Epithelial cell of proximal tubule (primary cell): ENCODE data around the gene OR10A2. TPM values are rescaled to one million over a fixed set of nuclear protein-coding genes. Genes with fewer than 3 reads are reported as not detected.

ENCODE experiments used
- DNase-seq: peaks from one replicate; pipeline ENCODE4 v3.0.0-alpha.2; 2011; ENCODE audit warnings: low read depth
- H3K4me3 ChIP-seq: 2 replicates; pipeline ENCODE4 v1.5.1; 2011; ENCODE audit warnings: low read depth, mild to moderate bottlenecking, low read length
- total RNA-seq: library from RNA; depleted of rRNA; stranded (reverse); fragments of >200 nt; gene quantifications from 2 replicates; pipeline ENCODE4 v1.2.3, GENCODE V29; 2015
- TF ChIP-seq, protein P1 (sequence below): conservative IDR thresholded peaks from 2 replicates; pipeline ENCODE4 v1.5.1; 2012; ENCODE audit warnings: low read depth, mild to moderate bottlenecking, low read length

Gene OR10A2
- total RNA-seq, 1 donor from 2014 or later = not detected

DNA sequence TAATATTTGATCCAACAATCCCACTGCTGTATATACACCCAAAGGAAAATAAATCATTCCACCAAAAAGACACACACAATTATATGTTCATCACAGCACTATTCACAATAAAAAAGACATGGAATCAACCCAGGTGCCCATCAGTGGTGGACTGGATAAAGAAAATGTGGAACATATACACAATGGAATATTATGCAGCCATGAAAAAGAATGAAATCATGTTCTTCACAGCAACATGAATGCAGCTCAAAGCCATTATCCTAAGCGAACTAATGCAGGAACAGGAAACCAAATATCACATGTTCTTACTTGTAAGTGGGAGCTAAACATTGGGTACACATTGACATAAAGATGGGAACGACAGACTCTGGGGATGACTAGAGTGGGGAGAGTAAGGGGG, 56.8 kb downstream of the OR10A2 start:
- TF ChIP-seq, protein P1, sequence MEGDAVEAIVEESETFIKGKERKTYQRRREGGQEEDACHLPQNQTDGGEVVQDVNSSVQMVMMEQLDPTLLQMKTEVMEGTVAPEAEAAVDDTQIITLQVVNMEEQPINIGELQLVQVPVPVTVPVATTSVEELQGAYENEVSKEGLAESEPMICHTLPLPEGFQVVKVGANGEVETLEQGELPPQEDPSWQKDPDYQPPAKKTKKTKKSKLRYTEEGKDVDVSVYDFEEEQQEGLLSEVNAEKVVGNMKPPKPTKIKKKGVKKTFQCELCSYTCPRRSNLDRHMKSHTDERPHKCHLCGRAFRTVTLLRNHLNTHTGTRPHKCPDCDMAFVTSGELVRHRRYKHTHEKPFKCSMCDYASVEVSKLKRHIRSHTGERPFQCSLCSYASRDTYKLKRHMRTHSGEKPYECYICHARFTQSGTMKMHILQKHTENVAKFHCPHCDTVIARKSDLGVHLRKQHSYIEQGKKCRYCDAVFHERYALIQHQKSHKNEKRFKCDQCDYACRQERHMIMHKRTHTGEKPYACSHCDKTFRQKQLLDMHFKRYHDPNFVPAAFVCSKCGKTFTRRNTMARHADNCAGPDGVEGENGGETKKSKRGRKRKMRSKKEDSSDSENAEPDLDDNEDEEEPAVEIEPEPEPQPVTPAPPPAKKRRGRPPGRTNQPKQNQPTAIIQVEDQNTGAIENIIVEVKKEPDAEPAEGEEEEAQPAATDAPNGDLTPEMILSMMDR = no peak
- no peak for DNase-seq
- H3K4me3 ChIP-seq = no peak overlapping the region

DNA sequence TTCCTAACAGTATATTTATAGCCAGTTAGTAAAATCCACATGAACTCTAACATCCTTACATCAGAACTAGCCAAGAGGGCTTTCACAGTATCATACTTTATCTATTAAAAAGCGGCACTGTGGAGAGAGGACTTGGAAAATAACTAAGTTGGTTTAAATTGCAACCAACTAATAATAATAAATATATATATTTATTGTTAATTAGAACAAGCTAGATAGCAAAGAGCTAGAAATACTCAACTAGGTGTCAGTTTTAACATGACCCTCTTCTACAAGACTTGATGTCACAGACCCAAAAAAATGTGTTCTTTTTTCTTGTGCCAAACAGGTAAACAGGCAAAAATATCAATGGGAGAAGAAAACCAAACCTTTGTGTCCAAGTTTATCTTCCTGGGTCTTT, 57.8 kb downstream of the OR10A2 start, which contains the start of gene OR2D3:
TSS of gene OR2D3 (plus strand) at position 301 of the 400 bp plus-strand sequence. CDS start at position 301, 0 bp downstream.
- DNase-seq = no peak
- H3K4me3 ChIP-seq = no peak within 1 kb of the TSS
- TF ChIP-seq, protein P1 = no peak

Other genes with a start within 250 kb of the OR10A2 start
- gene TPP1, start 243.6 kb upstream of the OR10A2 start, total RNA-seq = 7.4 and 15.4 TPM in 2 replicates
- 1.2 and 1.8 TPM in 2 replicates for gene DCHS1, start 207.2 kb upstream of the OR10A2 start, total RNA-seq
- 44.7 and 62.6 TPM in 2 replicates for gene MRPL17, start 179.7 kb upstream of the OR10A2 start, total RNA-seq
- 0.14 TPM in 1 of 2 replicates, not detected in the other for gene OR2AG2, start 91.1 kb upstream of the OR10A2 start, total RNA-seq
- gene OR2AG1, start 80.0 kb upstream of the OR10A2 start, total RNA-seq = not detected in 2 replicates
- gene OR6A2, start 63.4 kb upstream of the OR10A2 start, total RNA-seq = 0.07 TPM in 1 of 2 replicates, not detected in the other
- not detected in 2 replicates for gene OR10A5, start 17.4 kb upstream of the OR10A2 start, total RNA-seq
- gene OR10A4, start 13.6 kb downstream of the OR10A2 start, total RNA-seq = not detected in 2 replicates
- gene OR2D2, start 29.4 kb downstream of the OR10A2 start, total RNA-seq = 0.35 TPM in 1 of 2 replicates, not detected in the other
- not detected in 2 replicates for gene OR2D3, start 57.9 kb downstream of the OR10A2 start, total RNA-seq
- gene ZNF215, start 63.4 kb downstream of the OR10A2 start, total RNA-seq = 2.8 and 5.6 TPM in 2 replicates
- 1.1 and 1.5 TPM in 2 replicates for gene ZNF214, start 157.3 kb downstream of the OR10A2 start, total RNA-seq
- gene NLRP14, start 157.4 kb downstream of the OR10A2 start, total RNA-seq = 0.23 TPM in 1 of 2 replicates, not detected in the other
- 0.14 TPM in 1 of 2 replicates, not detected in the other for gene RBMXL2, start 225.9 kb downstream of the OR10A2 start, total RNA-seq